Esophagus muscularis mucosa (tissue), 4 donors: Measurements from ENCODE around the gene ZIC5. TPM values are rescaled to one million over a fixed set of nuclear protein-coding genes. Genes with fewer than 3 reads are reported as not detected.
A peak's percentile ranks its signal among the peaks of the same experiment; 100 is the strongest.

Source experiments
- DNase-seq: peaks from one replicate; pipeline ENCODE4 v3.0.0-alpha.2; 2017; ENCODE audit errors: extremely low spot score
- H3K27ac ChIP-seq, 4 donors: fragments of 200-600 bp; sonication (generic); replicated peaks in 1 of 4; 1 replicate in 3 of 4; 2 replicates in 1 of 4; pipeline ENCODE4 v1.5.1; 2016 to 2019; ENCODE audit warnings: mild to moderate bottlenecking in 1 of 4
- H3K27me3 ChIP-seq, 4 donors: fragments of 200-600 bp; sonication (generic); one replicate each; pipeline versions ENCODE4 v1.5.1 to v1.6.0; 2016 to 2019
- H3K36me3 ChIP-seq, 4 donors: fragments of 200-600 bp; sonication (generic); one replicate each; pipeline ENCODE4 v1.5.1; 2016 to 2019
- H3K4me1 ChIP-seq, 4 donors: fragments of 200-600 bp; sonication (generic); one replicate each; pipeline ENCODE4 v1.5.1; 2016 to 2019
- H3K4me3 ChIP-seq, 4 donors: fragments of 200-600 bp; sonication (generic); 1 replicate in 2 of 4; 2 replicates in 2 of 4; pipeline ENCODE4 v1.5.1; 2016 to 2019; ENCODE audit warnings: mild to moderate bottlenecking in 4 of 4, moderate library complexity in 1 of 4
- H3K9me3 ChIP-seq, 4 donors: fragments of 200-600 bp; sonication (generic); 1 replicate in 3 of 4; 2 replicates in 1 of 4; pipeline ENCODE4 v1.5.1; 2016 to 2019
- EP300 ChIP-seq: sonication (generic); formaldehyde crosslinking; IDR thresholded peaks from one replicate; pipeline ENCODE4 v1.6.1; 2017; ENCODE audit warnings: antibody characterized with exemption
- POLR2A ChIP-seq: fragments of 450-650 bp; IDR thresholded peaks from one replicate; pipeline ENCODE4 v1.6.1; 2017; ENCODE audit warnings: antibody characterized with exemption, moderate library complexity, mild to moderate bottlenecking, low read depth
- POLR2AphosphoS5 ChIP-seq, 2 donors: sonication (generic); formaldehyde crosslinking; IDR thresholded peaks; one replicate each; pipeline ENCODE4 v1.6.1; 2017; ENCODE audit warnings: antibody characterized with exemption in 2 of 2
- WGBS: methylation state at CpG from one replicate; pipeline ENCODE4 v1.1.5; 2018; 5-methylcytosine and 5-hydroxymethylcytosine counted together
- intact Hi-C: fragments of 100-400 bp; cut with DNase I; formaldehyde crosslinking; loops from one replicate; pipeline ENCODE4 v1.15.1; 2023
- total RNA-seq, 4 donors: library from RNA; depleted of rRNA; stranded (reverse); fragments of >200 nt; gene quantifications; one replicate each; pipeline versions ENCODE4 v1.1.0 to v1.2.1, GENCODE V29; 2016
- TF ChIP-seq, protein P1 (sequence below), 3 experiments: fragments of 200-600 bp in 2 of 3; fragments of 450-650 bp in 1 of 3; sonication (generic) in 2 of 3; IDR thresholded peaks; one replicate each; pipeline ENCODE4 v1.5.1; 2017 to 2019; ENCODE audit warnings: antibody characterized with exemption in 3 of 3, mild to moderate bottlenecking in 2 of 3, moderate library complexity in 1 of 3

The ZIC5 gene
- total RNA-seq, 4 donors from 2014 or later, result not detected

DNA sequence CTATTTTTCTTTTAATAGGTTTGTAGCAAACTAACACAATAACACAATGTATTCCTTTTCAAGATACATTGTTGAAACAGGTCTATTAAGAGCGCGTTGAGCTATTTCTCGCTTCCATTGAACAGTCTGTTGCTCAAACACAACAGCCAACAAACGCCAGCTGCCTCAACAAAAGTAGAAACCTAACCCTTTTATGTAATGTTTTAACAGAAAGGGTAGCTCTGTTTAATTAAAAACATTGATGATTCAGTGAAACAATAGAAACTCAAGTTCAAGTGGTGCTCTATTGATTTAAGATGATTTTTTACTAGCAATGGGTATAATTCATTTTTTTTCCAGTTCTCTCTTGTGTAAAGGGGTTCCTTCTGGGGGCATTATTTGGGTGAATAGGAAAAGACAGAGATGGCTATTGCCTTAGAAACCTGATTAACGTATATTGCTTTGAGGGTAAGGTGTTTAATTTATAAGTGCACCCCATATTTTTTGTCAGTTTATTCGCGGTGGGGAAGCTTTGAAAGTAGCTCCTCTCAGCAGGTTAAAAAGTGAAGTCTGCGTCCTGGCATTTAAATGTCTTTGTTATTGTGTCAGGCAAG, 24.9 kb upstream of the ZIC5 start:
- WGBS, result 25% methylated on average over 8 of the region's 8 CpGs
- H3K27me3 ChIP-seq, result peaks cover 6 to 98% (median 70%) of the 10 kb centered on the region in 4 donors
- intact Hi-C loops, result no loop called here
- no peaks in the 10 kb centered on the region for H3K36me3 ChIP-seq
- no peak overlapping the region for H3K4me3 ChIP-seq
- H3K4me1 ChIP-seq, result peaks cover 0 to 20% (median 11%) of the 10 kb centered on the region in 4 donors
- TF ChIP-seq POLR2A (no peak), POLR2AphosphoS5 (IDR thresholded peaks at IDR 0.05) (no peak), EP300 (no peak)
- TF ChIP-seq, protein P1, sequence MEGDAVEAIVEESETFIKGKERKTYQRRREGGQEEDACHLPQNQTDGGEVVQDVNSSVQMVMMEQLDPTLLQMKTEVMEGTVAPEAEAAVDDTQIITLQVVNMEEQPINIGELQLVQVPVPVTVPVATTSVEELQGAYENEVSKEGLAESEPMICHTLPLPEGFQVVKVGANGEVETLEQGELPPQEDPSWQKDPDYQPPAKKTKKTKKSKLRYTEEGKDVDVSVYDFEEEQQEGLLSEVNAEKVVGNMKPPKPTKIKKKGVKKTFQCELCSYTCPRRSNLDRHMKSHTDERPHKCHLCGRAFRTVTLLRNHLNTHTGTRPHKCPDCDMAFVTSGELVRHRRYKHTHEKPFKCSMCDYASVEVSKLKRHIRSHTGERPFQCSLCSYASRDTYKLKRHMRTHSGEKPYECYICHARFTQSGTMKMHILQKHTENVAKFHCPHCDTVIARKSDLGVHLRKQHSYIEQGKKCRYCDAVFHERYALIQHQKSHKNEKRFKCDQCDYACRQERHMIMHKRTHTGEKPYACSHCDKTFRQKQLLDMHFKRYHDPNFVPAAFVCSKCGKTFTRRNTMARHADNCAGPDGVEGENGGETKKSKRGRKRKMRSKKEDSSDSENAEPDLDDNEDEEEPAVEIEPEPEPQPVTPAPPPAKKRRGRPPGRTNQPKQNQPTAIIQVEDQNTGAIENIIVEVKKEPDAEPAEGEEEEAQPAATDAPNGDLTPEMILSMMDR (IDR thresholded peaks at IDR 0.05), result no peak
- H3K27ac ChIP-seq, result no peak overlapping the region
- no peak for DNase-seq
- H3K9me3 ChIP-seq, result peaks cover 0 to 4% (median 0%) of the 10 kb centered on the region in 4 donors

DNA sequence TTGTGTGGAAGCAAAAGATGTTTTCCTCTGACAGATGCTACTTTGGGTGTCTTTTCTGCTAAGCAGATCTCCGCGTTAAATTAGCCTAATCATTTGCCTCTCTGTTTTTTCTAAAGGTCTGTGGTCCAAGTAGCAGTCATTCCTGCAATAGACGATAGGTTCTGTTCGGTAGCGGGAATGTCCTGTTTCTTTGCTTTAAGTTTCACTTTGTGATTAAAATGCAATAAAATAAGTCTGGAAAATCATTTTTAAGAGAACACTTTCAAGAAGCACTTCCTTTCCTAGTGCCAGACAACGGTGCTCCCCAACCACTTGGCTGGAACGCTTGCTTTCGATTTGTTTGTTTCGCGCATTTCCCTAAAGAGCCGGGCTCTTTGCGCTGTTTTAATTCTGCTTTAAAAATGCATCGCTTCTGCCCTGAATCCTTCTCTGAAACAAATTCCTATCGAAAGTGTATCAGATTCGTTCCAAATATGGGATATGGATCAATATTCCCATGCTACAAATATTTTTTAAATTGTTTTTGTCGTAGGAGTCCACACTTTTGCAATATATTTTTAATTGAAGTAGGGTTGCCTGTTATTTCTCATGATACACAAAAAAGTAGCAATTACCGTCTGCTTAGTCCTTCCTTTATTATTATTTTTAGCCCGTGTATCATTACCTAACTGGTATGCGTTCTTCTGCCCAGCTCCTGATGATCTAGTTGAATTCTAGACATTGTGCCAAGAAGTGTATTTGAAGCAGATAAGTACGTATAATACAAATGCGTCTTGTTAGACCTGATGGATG, 24.2 kb upstream of the ZIC5 start:
- 12% methylated on average over 21 of the region's 21 CpGs for WGBS
- Histone ChIP-seq H3K27me3 (peaks cover 6 to 98% (median 77%) of the 10 kb centered on the region in 4 donors), H3K4me1 (peaks cover 0 to 27% (median 18%) of the 10 kb centered on the region in 4 donors), H3K36me3 (no peaks in the 10 kb centered on the region), H3K4me3 (no peak overlapping the region), H3K27ac (no peak overlapping the region), H3K9me3 (peaks cover 0 to 4% (median 0%) of the 10 kb centered on the region in 4 donors)
- no peak for DNase-seq
- intact Hi-C loops, result no loop called here
- no peak for TF ChIP-seq EP300
- TF ChIP-seq, protein P1 (IDR thresholded peaks at IDR 0.05), result no peak
- no peak for TF ChIP-seq POLR2A
- TF ChIP-seq POLR2AphosphoS5 (IDR thresholded peaks at IDR 0.05), result peak; percentile 31 to 69

DNA sequence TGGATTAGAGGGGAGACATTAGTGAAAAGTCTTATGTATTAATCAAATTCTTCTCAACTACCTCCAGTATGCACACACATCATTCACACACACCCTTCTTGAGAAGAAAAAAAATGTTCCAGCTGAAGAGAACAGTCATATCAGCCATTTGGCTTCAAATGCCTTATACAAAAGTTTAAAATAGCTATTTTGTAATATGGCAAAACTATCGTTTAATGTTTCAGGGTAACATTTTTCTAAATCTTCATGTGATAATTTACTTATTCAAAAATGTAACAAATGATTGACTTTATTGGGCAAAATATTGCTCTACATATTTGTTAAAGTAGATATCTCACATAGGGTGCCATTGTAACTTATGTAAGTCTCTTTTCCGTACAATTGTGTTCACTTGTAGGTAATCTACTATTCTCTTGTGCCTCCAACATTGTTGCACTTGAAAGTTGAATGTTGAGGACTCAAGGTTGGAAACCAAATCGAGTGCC, 23.6 kb upstream of the ZIC5 start:
- Histone ChIP-seq H3K27me3 (peaks cover 6 to 98% (median 82%) of the 10 kb centered on the region in 4 donors), H3K4me3 (no peak overlapping the region), H3K27ac (no peak overlapping the region), H3K9me3 (peaks cover 0 to 4% (median 0%) of the 10 kb centered on the region in 4 donors), H3K36me3 (no peaks in the 10 kb centered on the region), H3K4me1 (peaks cover 2 to 33% (median 24%) of the 10 kb centered on the region in 4 donors)
- intact Hi-C loops, result no loop called here
- no peak for DNase-seq
- 24% methylated on average over 3 of the region's 3 CpGs for WGBS
- TF ChIP-seq, protein P1 (IDR thresholded peaks at IDR 0.05), result no peak
- no peak for TF ChIP-seq EP300
- no peak for TF ChIP-seq POLR2A
- no peak for TF ChIP-seq POLR2AphosphoS5 (IDR thresholded peaks at IDR 0.05)

DNA sequence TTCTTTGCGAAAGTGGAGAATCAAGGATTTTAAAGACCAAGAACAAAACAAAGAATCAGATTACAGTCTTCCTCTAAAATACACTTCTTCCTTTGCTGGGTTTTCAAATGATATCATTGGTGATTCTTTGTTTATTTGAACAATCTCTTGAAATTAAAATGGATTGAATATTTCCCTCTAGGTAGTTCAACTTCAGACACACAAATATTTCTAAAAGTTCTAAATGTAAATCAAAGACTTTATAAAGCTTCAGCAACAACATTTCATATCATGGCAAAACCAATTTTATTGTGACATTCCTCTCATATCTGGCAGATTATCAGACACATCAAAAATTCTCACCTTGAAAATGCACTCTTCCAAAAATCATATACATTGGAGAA, 23.1 kb upstream of the ZIC5 start:
- DNase-seq, result no peak
- H3K36me3 ChIP-seq, result no peaks in the 10 kb centered on the region
- H3K4me1 ChIP-seq, result peaks cover 2 to 38% (median 29%) of the 10 kb centered on the region in 4 donors
- 16% methylated on average over 1 of the region's 1 CpG for WGBS
- H3K27me3 ChIP-seq, result peaks cover 6 to 99% (median 85%) of the 10 kb centered on the region in 4 donors
- peaks cover 0 to 4% (median 0%) of the 10 kb centered on the region in 4 donors for H3K9me3 ChIP-seq
- no peak overlapping the region for H3K4me3 ChIP-seq
- no peak overlapping the region for H3K27ac ChIP-seq
- TF ChIP-seq POLR2A (no peak), POLR2AphosphoS5 (IDR thresholded peaks at IDR 0.05) (no peak), EP300 (no peak)
- TF ChIP-seq, protein P1 (IDR thresholded peaks at IDR 0.05), result no peak
- intact Hi-C loops, result no loop called here
